DMS114 treated with DMSO at 0.1 percent for 48 hours (cell line): ENCODE results near the gene TCEANC2.
A peak's percentile ranks its signal among the peaks of the same experiment; 100 is the strongest.
"Not testable (repeated sequence)": the region's sequence is repeated elsewhere in the genome, so short reads cannot be mapped to it uniquely, and the experiment has no call there.

ENCODE experiments used
- DNase-seq: peaks from one replicate; lab custom pipeline; 2025; ENCODE audit not compliant: unreplicated experiment; lab: John Stamatoyannopoulos, UW

Gene TCEANC2

DNA sequence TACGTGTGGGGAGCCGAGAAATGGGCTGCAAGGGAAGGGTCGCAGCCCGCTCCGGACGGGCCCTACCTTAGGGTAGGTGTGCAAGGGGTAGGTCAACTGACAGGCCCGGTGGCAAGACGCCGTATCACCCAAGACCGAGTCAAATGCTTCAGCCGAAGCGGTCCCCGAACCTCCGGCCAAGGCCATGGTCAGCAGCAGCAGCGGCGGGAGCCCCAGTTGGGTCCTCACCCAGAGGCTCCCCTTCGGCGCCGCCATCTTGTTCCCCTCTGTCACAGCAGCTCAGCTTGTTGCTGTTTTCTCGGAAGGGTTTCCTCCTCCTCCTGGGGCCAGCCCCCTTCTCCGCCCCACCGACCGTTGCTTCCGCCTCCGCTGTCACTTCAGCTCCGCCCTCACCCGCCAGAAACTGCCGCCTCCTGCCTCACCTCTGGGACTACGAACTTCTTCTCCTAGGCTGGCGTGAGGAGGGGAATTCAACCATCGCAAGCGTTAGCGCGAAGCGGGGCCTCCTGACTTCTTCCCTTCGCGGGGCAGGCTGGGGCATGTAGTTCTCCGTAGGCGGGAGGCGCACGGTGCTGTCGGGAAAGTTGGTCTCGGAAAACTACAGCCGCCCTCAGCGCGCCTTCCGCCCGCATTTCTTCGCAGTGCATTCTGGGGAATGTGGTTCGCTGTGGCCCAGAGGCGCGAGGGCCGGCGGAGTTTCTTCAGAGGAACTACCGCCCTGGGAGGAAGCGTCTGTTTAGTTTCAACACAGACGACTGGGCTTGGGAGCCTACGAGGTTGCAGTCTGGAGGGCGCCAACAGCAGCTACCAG is at the start of gene TCEANC2, which contains the start of gene TMEM59:
TSS of gene TCEANC2 (plus strand) at position 675 of the 811 bp plus-strand sequence. CDS start 815 bp downstream, outside the sequence.
TSS of gene TMEM59 (minus strand) at position 271 of the 811 bp plus-strand sequence. CDS start at position 255, 16 bp downstream.
- peak; percentile 99 for DNase-seq

DNA sequence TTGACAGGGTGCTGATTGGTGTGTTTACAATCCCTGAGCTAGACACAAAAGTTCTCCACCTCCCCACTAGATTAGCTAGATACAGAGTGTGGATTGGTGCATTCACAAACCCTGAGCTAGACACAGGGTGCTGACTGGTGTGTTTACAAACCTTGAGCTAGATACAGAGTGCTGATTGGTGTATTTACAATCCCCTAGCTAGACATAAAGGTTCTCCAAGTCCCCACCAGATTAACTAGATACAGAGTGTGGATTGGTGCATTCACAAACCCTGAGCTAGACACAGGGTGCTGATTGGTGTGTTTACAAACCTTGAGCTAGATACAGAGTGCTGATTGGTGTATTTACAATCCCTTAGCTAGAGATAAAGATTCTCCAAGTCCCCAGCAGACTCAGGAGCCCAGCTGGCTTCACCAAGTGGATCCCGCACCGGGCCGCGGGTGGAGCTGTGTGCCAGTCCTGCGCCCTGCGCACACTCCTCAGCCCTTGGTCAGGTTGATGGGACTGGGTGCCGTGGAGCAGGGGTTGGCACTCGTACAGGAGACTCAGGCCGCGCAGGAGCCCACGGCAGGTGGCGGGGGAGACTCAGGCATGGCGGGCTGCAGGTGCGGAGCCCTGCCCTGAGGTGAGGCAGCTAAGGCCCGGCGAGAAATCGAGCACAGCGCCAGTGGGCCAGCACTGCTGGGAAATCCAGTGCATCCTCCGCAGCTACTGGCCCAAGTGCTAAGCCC is 49.5 kb upstream of the TCEANC2 start:
- DNase-seq = not testable (repeated sequence)

DNA sequence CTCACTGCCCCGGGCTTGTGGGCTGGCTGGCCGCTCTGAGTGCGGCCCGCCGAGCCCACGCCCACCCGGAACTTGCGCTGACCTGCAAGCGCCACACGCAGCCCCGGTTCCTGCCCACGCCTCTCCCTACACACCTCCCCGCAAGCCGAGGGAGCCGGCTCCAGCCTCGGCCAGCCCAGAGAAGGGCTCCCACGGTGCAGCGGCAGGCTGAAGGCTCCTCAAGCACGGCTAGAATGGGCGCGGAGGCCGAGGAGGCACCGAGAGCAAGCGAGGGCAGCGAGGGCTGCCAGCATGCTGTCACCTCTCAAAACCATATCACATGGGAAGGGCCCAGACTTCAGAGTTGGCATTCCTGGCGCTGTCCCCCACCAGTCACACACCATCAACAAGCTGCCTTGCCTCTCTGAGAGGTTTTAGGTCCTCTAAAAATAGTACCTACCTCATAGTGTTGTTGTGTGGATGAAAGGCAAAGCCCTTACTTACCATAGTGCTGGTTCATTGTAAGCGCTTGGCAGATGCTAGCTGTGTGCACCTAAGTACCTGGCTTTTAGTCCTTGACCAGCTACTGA is 48.8 kb upstream of the TCEANC2 start:
- no peak for DNase-seq

DNA sequence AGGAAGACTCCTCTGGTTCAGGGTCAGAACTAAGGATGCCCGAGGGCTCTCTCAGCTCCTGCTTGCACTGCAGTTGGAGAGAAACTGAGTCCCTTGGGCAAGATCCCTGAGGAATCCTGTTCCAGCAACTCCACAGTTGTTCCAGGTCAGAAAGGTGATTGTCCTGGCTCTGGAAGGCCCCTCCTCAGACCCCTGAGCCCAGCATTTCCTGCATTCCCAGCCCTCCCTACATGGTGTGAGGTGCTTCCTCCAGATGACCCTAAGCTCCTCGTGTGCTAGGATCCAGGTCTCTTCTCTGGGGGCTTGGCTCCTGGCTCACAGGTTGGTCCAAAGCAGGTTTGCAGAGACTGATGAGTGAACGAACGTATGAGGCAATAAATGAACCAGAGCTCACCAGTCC is 46.9 kb upstream of the TCEANC2 start:
- no peak for DNase-seq

DNA sequence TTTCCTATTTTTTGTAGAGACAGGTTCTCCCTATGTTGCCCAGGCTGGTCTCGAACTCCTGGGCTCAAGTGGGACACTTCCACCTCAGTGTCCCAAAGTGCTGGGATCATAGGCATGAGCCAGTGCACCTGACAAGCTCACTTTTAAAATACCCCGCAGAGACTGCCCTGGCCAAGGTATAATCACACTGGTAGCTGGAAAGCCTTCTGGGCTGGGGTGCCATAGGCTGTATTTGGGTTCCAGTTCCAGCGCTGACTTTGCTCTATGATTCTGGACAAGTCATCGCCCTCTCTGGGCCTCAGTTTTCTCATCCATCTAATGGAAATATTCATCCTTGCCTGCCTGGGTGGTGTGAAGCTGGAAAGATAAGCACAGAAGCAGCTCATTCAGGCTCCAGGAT is 45.8 kb upstream of the TCEANC2 start:
- no peak for DNase-seq

DNA sequence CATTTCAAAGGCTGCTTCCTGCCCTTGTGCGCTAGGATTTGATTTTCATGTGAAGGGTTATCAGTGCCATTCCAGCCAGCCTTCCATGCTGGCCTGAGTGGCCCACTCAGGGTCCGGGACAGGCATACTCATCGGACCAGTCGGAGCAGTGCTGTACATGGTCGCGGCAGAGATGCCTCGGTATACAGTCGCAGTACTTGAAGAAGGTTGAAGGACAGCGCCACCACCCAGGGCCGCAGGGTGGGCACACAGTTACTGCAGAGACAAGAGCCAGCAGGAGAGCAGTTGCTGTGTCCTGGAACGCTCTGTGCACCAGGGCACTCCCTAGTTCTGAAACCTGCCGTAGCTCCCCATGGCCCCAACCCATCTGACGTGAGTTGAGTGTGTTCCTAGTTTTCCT is 44.5 kb upstream of the TCEANC2 start:
- DNase-seq = no peak

DNA sequence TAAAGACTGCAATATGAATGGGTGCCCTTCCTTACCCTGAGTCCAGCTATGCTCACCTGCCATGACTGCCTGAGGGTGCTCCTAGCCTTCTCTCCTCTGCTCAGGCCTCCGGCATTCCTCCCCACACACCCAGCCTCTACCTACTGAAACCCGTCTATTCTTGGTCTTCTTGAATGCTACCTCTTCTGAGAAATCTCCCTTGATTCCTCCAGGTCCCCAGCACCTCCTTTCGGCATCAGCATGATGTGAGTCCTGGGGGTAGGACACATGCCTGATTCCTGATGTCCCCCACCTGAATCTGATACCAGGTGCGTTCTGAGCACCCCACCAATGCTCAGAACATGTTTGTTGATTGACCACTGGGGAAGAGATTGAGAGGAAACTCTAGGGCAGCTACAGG is 44.0 kb upstream of the TCEANC2 start:
- DNase-seq = no peak

DNA sequence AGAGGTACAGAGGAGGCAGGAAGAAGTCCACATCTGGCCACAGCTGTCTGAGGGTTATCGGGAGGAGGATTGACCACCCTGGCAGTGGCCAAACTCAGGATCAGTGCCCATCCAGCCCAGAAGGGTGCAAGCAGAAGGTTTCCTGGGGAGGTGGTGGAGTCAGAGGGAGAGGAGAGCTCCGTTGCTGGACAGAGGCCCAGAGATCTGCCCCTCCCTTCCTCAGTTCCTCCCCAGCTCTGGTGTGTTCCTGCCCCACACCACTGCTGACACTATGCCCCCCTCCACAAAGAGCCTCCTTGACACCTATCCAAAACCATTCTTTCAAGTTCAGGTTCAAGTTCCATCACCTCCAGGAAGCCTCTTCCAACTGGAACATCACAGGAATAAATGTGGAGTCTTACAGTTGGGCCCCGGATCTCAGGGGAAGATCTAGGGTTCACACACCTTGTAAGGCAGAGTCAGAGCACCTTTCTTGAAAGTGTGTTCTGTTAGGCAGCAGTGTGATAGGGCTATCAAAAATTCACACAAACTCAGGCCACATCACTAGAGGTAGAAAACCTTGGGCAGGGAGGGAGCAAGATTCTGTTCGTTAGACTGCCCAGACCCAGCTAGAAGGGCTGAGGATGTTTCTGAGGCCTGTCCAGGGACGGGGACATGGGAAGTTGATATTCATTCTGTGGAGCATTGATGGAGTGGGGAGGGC is 42.8 kb upstream of the TCEANC2 start:
- no peak for DNase-seq

DNA sequence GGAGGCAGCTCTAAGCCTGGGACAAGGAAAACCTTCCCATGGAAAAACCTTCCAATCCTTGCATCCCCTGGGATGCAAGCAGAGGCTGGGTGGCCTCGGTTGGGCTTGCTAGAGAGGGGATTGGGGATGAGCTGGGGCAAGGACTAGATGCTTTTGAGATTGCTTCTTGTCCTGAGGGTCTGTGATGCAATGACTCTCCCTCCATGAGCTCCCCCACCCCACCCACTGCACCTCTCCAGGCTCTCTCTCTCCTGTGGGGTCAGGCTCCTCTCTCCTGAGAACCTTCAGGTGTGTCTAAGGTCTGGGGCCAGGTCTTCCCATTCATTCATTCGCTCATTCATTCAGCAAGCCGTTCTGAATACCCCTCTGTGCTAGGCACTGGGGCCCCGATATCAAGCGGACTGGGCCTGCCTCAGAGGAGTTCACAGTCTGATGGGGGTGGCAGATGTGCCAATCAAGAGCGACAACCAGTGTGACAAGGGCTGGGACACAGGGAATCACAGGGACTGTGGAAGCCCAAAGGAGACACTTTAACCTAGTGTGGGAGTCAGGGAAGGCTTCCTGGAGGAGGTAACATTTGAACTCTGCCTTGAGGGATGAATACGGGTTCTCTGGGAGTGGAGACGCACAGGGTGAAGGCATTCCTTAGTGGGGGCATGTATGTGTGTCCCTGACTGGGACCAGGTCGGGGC is 41.9 kb upstream of the TCEANC2 start:
- DNase-seq = no peak

DNA sequence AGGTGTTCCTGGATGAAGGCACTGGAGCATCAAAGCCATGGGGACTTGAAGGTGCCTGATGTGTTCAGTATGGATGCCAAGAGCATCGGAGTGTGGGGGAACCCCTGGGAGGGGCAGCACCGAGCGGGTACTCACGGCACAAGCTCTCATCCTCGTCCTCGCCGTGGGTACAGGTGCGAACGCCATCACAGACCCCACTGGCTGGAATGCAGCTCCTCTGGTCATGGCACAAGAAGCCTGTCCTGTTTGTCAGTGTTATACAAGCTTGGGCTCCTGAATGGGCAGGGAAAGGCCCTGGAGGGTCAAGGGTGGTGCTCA is 41.4 kb upstream of the TCEANC2 start:
- DNase-seq = no peak

DNA sequence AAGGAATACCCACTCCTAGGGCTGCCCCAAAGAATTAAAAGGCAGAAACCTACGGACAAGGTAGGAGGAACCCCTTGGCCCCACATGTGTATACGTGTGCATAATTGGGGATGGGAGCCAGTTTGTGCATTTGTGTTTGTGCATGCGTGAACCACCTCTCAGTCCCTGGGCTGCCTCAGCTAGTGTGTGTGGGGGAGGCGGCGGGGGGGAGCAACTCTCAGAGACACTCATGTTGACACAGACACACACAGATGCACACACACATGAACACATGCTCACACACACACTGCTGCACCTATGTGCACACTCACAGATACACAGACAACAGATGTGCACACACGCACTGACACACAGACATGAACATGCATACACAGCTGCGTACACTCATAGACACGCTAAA is 40.5 kb upstream of the TCEANC2 start:
- DNase-seq = no peak

DNA sequence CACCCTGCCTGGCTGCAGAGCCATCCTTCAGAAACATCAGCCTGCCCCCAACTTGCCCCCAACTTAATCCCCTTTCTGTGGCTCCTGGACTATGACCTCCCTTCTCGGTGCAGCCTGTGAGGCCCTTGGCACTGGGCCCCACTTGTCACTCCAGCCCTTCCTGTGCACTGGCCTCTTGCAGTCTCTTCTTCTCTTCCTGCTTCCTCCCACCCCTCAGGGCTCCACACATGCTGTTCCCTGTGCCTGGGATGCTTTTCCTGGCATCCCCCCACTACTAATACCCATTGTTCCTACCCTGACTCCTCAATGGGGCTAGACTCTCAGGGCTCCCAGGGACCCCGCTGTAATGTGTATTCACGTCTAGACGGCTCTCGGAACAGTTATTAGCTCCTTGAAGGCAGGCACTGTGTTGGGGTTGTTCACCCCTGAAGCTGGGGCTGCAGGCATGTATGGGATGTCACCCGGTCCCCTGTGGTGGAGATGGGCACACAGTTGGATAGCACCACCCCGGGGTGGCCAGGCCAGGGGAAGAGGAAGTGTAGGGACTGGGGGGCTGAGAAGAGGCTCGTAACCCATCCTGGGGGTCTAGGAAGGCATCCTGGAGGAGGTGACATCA is 39.9 kb upstream of the TCEANC2 start:
- DNase-seq = no peak

DNA sequence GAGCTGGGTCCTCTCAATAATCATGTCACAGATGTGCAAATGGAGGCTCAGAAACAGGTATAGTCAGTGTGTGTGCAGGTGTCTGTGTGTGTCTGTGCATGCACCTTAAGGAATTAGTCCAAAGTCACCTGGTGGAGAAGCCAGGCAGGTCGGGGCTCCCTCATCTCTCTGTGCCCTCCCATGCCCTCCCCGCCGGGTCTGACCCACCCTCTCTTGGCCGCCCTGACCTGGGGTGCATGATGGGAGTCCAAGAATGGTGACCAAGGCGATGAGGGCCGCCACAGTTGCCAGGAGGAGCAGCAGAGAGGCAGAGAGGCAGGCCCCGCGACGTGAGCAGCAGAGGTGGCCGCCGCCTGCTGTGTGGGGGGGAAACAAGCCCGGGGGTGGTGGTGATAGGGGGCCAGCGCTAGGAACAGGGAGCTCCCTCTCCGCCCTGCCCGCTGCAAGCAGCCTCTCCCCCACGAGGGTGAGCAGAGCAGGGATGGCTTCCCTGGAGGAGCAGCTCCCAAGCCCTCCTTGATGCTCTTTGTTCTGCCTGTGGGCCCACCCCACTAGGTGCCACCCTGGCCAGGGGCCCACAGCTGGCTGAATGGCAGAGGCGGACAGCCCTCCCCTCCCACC is 39.3 kb upstream of the TCEANC2 start:
- no peak for DNase-seq

DNA sequence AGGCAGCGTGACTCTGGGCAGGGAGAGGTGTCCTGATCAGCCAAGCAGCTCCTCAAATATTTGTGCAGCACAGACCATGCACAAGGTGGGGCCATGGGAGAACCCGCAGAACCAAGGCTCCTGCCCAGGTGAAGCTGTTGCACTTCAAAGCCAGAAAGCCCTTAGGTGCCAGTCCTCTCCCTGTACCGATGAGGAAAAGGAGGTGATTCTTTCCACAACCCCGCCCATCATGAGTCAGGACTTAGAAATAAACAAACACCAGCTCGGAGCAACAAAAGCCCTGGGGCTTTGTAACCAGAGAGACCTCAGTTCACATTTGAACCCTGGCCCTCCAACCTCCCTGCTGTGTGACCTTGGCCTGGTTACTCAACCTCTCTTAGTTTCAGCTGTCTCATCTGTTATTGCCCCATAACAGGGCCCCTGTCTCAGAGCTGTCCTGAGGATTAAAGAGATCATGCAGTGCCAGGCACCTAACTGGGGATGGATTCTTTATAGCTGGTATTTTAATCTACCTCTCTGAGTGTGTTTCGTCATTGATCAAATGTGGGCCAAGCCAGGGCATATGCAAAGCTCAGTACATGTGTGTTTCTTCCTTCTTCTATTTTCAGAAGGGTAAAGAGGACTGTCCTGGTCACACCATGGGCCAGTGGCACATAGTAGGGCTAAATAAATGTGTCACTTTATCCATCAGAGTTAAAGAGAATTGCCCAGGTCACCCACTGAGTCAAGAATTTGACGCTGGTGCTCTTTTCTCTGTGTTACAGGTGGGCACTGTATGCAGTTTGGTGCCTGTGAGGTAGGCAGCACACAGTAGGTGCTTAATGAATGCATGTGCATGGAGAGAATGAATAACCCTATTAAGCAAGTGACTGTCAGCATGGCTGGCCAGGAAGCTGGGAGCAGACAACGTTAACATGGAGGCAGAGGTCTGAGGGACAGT is 36.8 kb upstream of the TCEANC2 start:
- no peak for DNase-seq

DNA sequence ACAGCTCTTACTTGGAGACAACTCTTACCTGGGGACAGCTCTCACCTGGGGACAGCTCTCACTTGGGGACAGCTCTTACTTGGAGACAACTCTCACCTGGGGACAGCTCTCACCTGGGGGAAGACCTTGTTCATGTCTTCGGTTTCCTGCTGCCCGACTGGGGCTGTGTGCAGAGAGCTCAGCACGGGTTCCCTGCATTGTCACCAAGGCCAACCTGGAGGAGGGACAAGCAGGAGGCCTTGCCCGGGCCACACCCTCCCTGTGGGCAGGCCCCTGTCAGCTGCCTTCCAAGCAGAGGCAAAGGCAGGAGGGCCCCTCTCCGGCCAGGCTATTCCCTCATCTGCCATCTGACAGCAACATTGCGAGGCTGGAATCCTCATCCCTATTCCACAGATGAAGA is 35.4 kb upstream of the TCEANC2 start, which contains the start of gene LDLRAD1:
TSS of gene LDLRAD1 (minus strand) at position 208 of the 400 bp plus-strand sequence. CDS start at position 134, 74 bp downstream.
- no peak for DNase-seq

DNA sequence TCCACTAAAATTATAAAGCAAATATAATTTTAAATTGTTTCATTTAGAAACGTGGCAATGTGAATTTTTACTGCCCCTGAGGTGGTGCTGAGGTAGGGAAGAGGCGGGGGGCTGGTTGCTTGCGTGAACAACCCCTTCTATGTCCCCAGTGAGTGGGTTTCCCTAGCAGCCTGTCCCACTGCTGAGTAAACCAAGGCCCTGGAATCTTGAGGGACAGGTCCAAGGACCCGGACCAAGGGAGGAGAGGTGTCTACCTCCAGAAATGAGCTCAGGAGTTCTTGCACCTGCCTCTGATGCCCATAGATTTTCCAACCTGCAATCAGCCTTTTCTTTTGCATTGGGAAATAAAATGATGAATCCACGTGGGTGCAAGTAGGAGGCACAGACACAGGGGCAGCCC is 34.8 kb upstream of the TCEANC2 start:
- DNase-seq = no peak

DNA sequence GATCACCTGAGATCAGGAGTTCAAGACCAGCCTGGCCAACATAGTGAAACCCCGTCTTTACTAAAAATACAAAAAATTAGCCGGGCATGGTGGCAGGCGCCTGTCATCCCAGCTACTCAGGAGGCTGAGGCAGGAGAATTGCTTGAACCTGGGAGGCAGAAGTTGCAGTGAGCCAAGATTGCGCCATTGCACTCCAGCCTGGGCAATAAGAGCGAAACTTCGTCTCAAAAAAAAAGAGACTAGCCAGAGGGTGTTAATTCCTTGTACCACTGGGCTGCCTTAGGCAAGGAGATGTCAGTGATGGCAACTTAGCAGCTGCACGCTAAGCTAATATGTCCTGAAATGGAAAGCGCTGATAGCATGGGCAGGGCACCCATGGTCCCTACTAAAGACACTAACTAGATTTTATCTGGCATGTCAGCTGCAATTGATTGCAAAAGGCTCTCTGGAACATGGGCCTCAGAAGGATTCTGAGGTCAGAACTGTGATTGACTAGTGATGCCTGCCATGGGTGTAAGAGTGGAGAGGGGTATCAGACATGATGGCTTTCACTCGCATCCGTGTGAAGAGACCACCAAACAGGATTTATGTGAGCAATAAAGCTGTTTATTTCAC is 33.7 kb upstream of the TCEANC2 start:
- DNase-seq = not testable (repeated sequence)

DNA sequence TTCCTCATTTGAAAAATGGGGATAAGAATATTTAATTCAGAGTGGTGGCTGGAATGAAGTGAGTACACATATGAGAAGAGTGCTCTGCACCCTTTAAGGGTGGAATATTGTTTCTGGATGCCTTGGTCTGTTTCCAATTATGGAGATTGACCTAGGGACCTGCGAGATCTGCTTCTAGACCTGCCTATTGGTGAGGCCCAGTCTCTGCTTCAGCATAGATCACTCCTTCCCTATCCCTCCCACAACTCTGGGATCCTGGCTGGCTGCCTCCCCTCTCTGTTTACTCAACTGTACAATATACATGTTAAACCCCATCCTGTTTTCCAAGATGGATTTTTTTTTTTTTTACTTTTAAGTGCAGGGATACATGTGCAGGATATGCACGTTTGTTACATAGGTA is 29.1 kb upstream of the TCEANC2 start:
- no peak for DNase-seq
